H9 (cell line): ENCODE measurements around the gene OR10H1. TPM values are rescaled to one million over a fixed set of nuclear protein-coding genes. Genes with fewer than 3 reads are reported as not detected.
"Not testable (repeated sequence)": the region's sequence is repeated elsewhere in the genome, so short reads cannot be mapped to it uniquely, and the experiment has no call there.

Source experiments
- DNase-seq: peaks from one replicate; pipeline ENCODE4 v3.0.0-alpha.2; 2017
- H2AFZ ChIP-seq: one replicate; pipeline ENCODE4 v1.6.1; 2013; ENCODE audit warnings: mild to moderate bottlenecking, low read length, control low read depth, moderate library complexity
- H2AK5ac ChIP-seq: 2 replicates; pipeline ENCODE4 v1.6.1; 2013; ENCODE audit warnings: low read length, control low read depth, mixed read lengths; ENCODE audit not compliant: insufficient read length
- H2BK120ac ChIP-seq: one replicate; pipeline ENCODE4 v1.6.1; 2013; ENCODE audit warnings: low read depth, mild to moderate bottlenecking, low read length, control low read depth, inconsistent platforms; ENCODE audit not compliant: poor library complexity, severe bottlenecking
- H2BK12ac ChIP-seq: 2 replicates; pipeline ENCODE4 v1.6.1; 2013; ENCODE audit warnings: low read length, control low read depth, mixed read lengths, low read depth; ENCODE audit not compliant: insufficient read length
- H2BK15ac ChIP-seq: 2 replicates; pipeline ENCODE4 v1.6.1; 2013; ENCODE audit warnings: low read depth, low read length, control low read depth
- H2BK20ac ChIP-seq: one replicate; pipeline ENCODE4 v1.6.1; 2013; ENCODE audit warnings: low read depth, mild to moderate bottlenecking, low read length, control low read depth, inconsistent platforms; ENCODE audit not compliant: poor library complexity, severe bottlenecking
- H2BK5ac ChIP-seq: 2 replicates; pipeline ENCODE4 v1.6.1; 2013; ENCODE audit warnings: low read length, control low read depth, mixed read lengths; ENCODE audit not compliant: insufficient read length
- H3K14ac ChIP-seq: 2 replicates; pipeline ENCODE4 v1.6.1; 2013; ENCODE audit warnings: low read length, control low read depth; ENCODE audit not compliant: insufficient read depth
- H3K18ac ChIP-seq: 2 replicates; pipeline ENCODE4 v1.6.1; 2013; ENCODE audit warnings: low read depth, mild to moderate bottlenecking, mixed read lengths, low read length, control low read depth; ENCODE audit not compliant: insufficient read length
- H3K23ac ChIP-seq: 2 replicates; pipeline ENCODE4 v1.6.1; 2013; ENCODE audit warnings: low read length, control low read depth, mixed read lengths, low read depth; ENCODE audit not compliant: insufficient read length
- H3K23me2 ChIP-seq: 2 replicates; pipeline ENCODE4 v1.6.1; 2013; ENCODE audit warnings: low read depth, mild to moderate bottlenecking, mixed read lengths, low read length, control low read depth; ENCODE audit not compliant: insufficient read length, poor library complexity, severe bottlenecking
- H3K27ac ChIP-seq: 2 replicates; pipeline ENCODE4 v1.5.1; 2013; ENCODE audit warnings: low read length, control low read depth, mixed read lengths, low read depth; ENCODE audit not compliant: insufficient read length
- H3K27me3 ChIP-seq: 2 replicates; pipeline ENCODE4 v1.6.1; 2013; ENCODE audit warnings: low read length, control low read depth, inconsistent platforms; ENCODE audit not compliant: insufficient read depth
- H3K4ac ChIP-seq: 2 replicates; pipeline ENCODE4 v1.6.1; 2013; ENCODE audit warnings: low read depth, mild to moderate bottlenecking, control low read depth, inconsistent platforms, low read length, moderate library complexity
- H3K4me1 ChIP-seq: 2 replicates; pipeline ENCODE4 v1.6.1; 2013; ENCODE audit warnings: low read length, control low read depth, inconsistent platforms; ENCODE audit not compliant: insufficient read depth
- H3K4me2 ChIP-seq: 2 replicates; pipeline ENCODE4 v1.6.1; 2013; ENCODE audit warnings: low read length, control low read depth, mixed read lengths; ENCODE audit not compliant: insufficient read length, insufficient read depth
- H3K56ac ChIP-seq: 2 replicates; pipeline ENCODE4 v1.6.1; 2013; ENCODE audit warnings: low read depth, mild to moderate bottlenecking, mixed read lengths, low read length, control low read depth; ENCODE audit not compliant: insufficient read length
- H3K79me1 ChIP-seq: 2 replicates; pipeline ENCODE4 v1.6.1; 2013; ENCODE audit warnings: low read depth, mild to moderate bottlenecking, moderate library complexity, low read length, control low read depth, inconsistent platforms; ENCODE audit not compliant: insufficient read depth, poor library complexity, severe bottlenecking
- H3K79me2 ChIP-seq: 2 replicates; pipeline ENCODE4 v1.6.1; 2013; ENCODE audit warnings: low read length, control low read depth, inconsistent platforms; ENCODE audit not compliant: insufficient read depth
- H3K9ac ChIP-seq: 2 replicates; pipeline ENCODE4 v1.6.1; 2013; ENCODE audit warnings: low read length, control low read depth, mixed read lengths; ENCODE audit not compliant: insufficient read length; ENCODE audit errors: extremely low read depth
- H3K9me3 ChIP-seq: one replicate; pipeline ENCODE4 v1.6.1; 2013; ENCODE audit warnings: low read depth, low read length, inconsistent platforms; ENCODE audit not compliant: control insufficient read depth
- H3T11ph ChIP-seq: one replicate; pipeline ENCODE4 v1.6.1; 2013; ENCODE audit warnings: mild to moderate bottlenecking, low read length, control low read depth, inconsistent platforms
- H4K20me1 ChIP-seq: one replicate; pipeline ENCODE4 v1.6.1; 2013; ENCODE audit not compliant: control insufficient read depth, insufficient read length, insufficient read depth
- H4K5ac ChIP-seq: 2 replicates; pipeline ENCODE4 v1.6.1; 2013; ENCODE audit warnings: low read depth, mild to moderate bottlenecking, mixed read lengths, low read length, control low read depth; ENCODE audit not compliant: insufficient read length
- H4K8ac ChIP-seq: replicated peaks from 2 replicates; pipeline ENCODE4 v1.6.1; 2013; ENCODE audit warnings: low read length, control low read depth, mixed read lengths, low read depth; ENCODE audit not compliant: insufficient read length
- H4K91ac ChIP-seq: 2 replicates; pipeline ENCODE4 v1.6.1; 2013; ENCODE audit warnings: low read depth, mild to moderate bottlenecking, moderate library complexity, mixed read lengths, low read length, control low read depth; ENCODE audit not compliant: insufficient read length
- H3K27ac Mint-ChIP-seq, 3 experiments: 2 replicates in 2 of 3; 3 replicates in 1 of 3; pipeline ENCODE4 v1.8.0; 2020 to 2021; ENCODE audit warnings: mixed read lengths in 3 of 3, mild to moderate bottlenecking in 1 of 3, moderate library complexity in 1 of 3
- H3K27me3 Mint-ChIP-seq: 2 replicates; pipeline ENCODE4 v1.8.0; 2021; ENCODE audit warnings: low read depth, mild to moderate bottlenecking, moderate library complexity, mixed read lengths
- H3K36me3 Mint-ChIP-seq, 3 experiments: 2 replicates in 2 of 3; 3 replicates in 1 of 3; pipeline ENCODE4 v1.8.0; 2020 to 2021; ENCODE audit warnings: low read depth in 3 of 3, mixed read lengths in 3 of 3; ENCODE audit not compliant: insufficient read depth in 1 of 3
- H3K4me1 Mint-ChIP-seq, 2 experiments: 2 replicates each; pipeline ENCODE4 v1.8.0; 2020; ENCODE audit warnings: mixed read lengths in 2 of 2
- H3K4me3 Mint-ChIP-seq, 2 experiments: 2 replicates in 1 of 2; 3 replicates in 1 of 2; pipeline ENCODE4 v1.8.0; 2020 to 2021; ENCODE audit warnings: mild to moderate bottlenecking in 2 of 2, mixed read lengths in 2 of 2, moderate library complexity in 1 of 2
- H3K9me3 Mint-ChIP-seq, 2 experiments: 2 replicates in 1 of 2; 3 replicates in 1 of 2; pipeline ENCODE4 v1.8.0; 2020; ENCODE audit warnings: mild to moderate bottlenecking in 2 of 2, mixed read lengths in 2 of 2, moderate library complexity in 1 of 2
- CTCF ChIP-seq: fragments of 200-600 bp; sonication (generic); conservative IDR thresholded peaks from 3 replicates; pipeline ENCODE4 v1.8.0; 2021; ENCODE audit warnings: antibody characterized with exemption, mild to moderate bottlenecking
- WGBS: extraction: QIAGEN DNeasy Blood & Tissue Kit; methylation state at CpG from one replicate; pipeline ENCODE4 v1.1.7; 2013; ENCODE audit warnings: missing lambda C conversion rate, low lambda C conversion rate, mixed read lengths; ENCODE audit not compliant: insufficient read length; ENCODE audit errors: extremely low coverage; 5-methylcytosine and 5-hydroxymethylcytosine counted together
- total RNA-seq: library from RNA; stranded (reverse); gene quantifications from 2 replicates; pipeline ENCODE4 v1.2.1, GENCODE V29; 2021

The OR10H1 gene
- total RNA-seq, 1 experiment from 2014 or later: not detected

- no peaks in the 10 kb centered on the region for H3K4me1 Mint-ChIP-seq
- Histone ChIP-seq H2AK5ac (no peak overlapping the region), H3K79me2 (no peaks in the 10 kb centered on the region), H4K5ac (no peak overlapping the region), H3K18ac (no peak overlapping the region), H3K23me2 (no peaks in the 10 kb centered on the region), H3K9me3 (peaks cover 99% of the 10 kb centered on the region), H2BK5ac (no peak overlapping the region), H3K9ac (no peak overlapping the region), H4K8ac (no peak overlapping the region), H3K14ac (no peak overlapping the region), H2BK15ac (no peak overlapping the region), H2BK120ac (no peak overlapping the region), H3K27ac (no peak overlapping the region), H2AFZ (no peak overlapping the region), H3K4me2 (no peak overlapping the region), H3K4ac (no peak overlapping the region), H3K27me3 (no peaks in the 10 kb centered on the region), H3K4me1 (no peaks in the 10 kb centered on the region), H4K20me1 (no peaks in the 10 kb centered on the region), H3K79me1 (no peaks in the 10 kb centered on the region), H3K23ac (no peak overlapping the region), H2BK12ac (no peak overlapping the region), H3T11ph (no peak overlapping the region), H4K91ac (no peak overlapping the region), H2BK20ac (no peak overlapping the region), H3K56ac (no peak overlapping the region)
- no peak for TF ChIP-seq CTCF
- no peak for DNase-seq
- peaks cover 3% of the 10 kb centered on the region; the same call in 1 of the 2 replicates for H3K27me3 Mint-ChIP-seq
- H3K4me3 Mint-ChIP-seq: no peak overlapping the region
- H3K9me3 Mint-ChIP-seq: peaks cover 89 to 91% of the 10 kb centered on the region in 2 experiments
- peaks cover 18 to 34% (median 19%) of the 10 kb centered on the region in 3 experiments for H3K36me3 Mint-ChIP-seq
- no CpG with 5 or more reads among the region's 6 CpGs for WGBS
- no peak overlapping the region for H3K27ac Mint-ChIP-seq
Measured at GRCh38 chr19:15846923-15847322, 31.5 kb upstream of the OR10H1 start.

- not testable (repeated sequence) for H2BK5ac ChIP-seq
- peaks cover 18 to 41% (median 22%) of the 10 kb centered on the region in 3 experiments for H3K36me3 Mint-ChIP-seq
- H3K9me3 Mint-ChIP-seq: peaks cover 86 to 90% of the 10 kb centered on the region in 2 experiments
Measured at GRCh38 chr19:15843894-15844222, 28.4 kb upstream of the OR10H1 start.

More at GRCh38 chr19:15843894-15844222, 28.4 kb upstream of the OR10H1 start:
- not testable (repeated sequence) for H4K8ac ChIP-seq, DNase-seq, H2BK15ac ChIP-seq, H2BK20ac ChIP-seq, H3K27ac ChIP-seq, H2AFZ ChIP-seq, H3T11ph ChIP-seq, H3K79me2 ChIP-seq, H4K91ac ChIP-seq, H4K20me1 ChIP-seq, H3K27me3 ChIP-seq, H3K4me1 Mint-ChIP-seq, H3K56ac ChIP-seq, H3K4me2 ChIP-seq, H4K5ac ChIP-seq, H3K9ac ChIP-seq, H3K14ac ChIP-seq, H3K4ac ChIP-seq, H3K27ac Mint-ChIP-seq, H3K23me2 ChIP-seq, H3K18ac ChIP-seq, H3K4me3 Mint-ChIP-seq, H2BK12ac ChIP-seq, H3K79me1 ChIP-seq, H2BK120ac ChIP-seq, H3K4me1 ChIP-seq, H2AK5ac ChIP-seq, H3K27me3 Mint-ChIP-seq, H3K23ac ChIP-seq
- WGBS: no CpG with 5 or more reads among the region's 8 CpGs
- H3K9me3 ChIP-seq: peaks cover 87% of the 10 kb centered on the region
